ENCODE results near the gene LDLRAP1. TPM values are rescaled to one million over a fixed set of nuclear protein-coding genes. Genes with fewer than 3 reads are reported as not detected.

Gene LDLRAP1
- total RNA-seq, 1 donor from 2014 or later, result 22.3 TPM

DNA sequence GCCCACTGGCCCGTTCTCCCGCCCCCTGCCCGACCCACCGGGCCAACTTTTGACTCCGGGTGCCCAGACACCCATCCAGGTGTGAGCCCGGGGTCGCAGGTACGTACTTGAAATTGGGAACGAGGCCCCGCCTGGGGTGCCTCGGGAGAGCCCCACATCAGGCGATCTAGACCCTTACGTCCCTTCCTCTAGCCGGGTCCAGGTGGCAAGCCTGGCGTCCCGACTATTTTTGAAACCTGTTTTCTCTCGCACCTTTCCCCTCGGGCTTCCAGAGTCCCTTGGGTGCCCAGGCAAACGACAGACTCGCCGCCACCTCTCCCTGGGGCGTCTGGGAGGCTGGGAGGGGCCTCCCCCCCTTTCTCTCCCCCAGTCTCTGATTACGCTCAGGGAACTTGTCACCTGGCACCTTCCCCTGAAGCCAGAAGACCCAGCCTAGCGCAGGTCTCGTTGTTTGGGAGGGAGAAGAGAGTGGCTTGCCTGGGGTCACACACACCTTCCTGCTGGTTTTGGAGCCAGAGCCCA, 898 bp downstream of the LDLRAP1 start:
- intact Hi-C loops (cut with DNase I), result no loop called here
- H3K4me3 ChIP-seq, result peak overlapping the region; percentile 61 to 68
- DNase-seq (ENCODE audit: extremely low spot score in 2 of 2), result no peak
- H3K4me1 ChIP-seq, result peaks cover 35% of the 10 kb centered on the region
- H3K36me3 ChIP-seq, result no peaks in the 10 kb centered on the region
- peak overlapping the region; percentile 62 for H3K27ac ChIP-seq
- no peaks in the 10 kb centered on the region for H3K9me3 ChIP-seq
- TF ChIP-seq POLR2A (IDR thresholded peaks at IDR 0.05) (no peak), POLR2AphosphoS5 (IDR thresholded peaks at IDR 0.05; ENCODE audit: insufficient read depth in 1 of 2, low read depth in 1 of 2) (no peak)
- TF ChIP-seq, protein P1, sequence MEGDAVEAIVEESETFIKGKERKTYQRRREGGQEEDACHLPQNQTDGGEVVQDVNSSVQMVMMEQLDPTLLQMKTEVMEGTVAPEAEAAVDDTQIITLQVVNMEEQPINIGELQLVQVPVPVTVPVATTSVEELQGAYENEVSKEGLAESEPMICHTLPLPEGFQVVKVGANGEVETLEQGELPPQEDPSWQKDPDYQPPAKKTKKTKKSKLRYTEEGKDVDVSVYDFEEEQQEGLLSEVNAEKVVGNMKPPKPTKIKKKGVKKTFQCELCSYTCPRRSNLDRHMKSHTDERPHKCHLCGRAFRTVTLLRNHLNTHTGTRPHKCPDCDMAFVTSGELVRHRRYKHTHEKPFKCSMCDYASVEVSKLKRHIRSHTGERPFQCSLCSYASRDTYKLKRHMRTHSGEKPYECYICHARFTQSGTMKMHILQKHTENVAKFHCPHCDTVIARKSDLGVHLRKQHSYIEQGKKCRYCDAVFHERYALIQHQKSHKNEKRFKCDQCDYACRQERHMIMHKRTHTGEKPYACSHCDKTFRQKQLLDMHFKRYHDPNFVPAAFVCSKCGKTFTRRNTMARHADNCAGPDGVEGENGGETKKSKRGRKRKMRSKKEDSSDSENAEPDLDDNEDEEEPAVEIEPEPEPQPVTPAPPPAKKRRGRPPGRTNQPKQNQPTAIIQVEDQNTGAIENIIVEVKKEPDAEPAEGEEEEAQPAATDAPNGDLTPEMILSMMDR (IDR thresholded peaks at IDR 0.05), result no peak
- H3K27me3 ChIP-seq, result no peaks in the 10 kb centered on the region

DNA sequence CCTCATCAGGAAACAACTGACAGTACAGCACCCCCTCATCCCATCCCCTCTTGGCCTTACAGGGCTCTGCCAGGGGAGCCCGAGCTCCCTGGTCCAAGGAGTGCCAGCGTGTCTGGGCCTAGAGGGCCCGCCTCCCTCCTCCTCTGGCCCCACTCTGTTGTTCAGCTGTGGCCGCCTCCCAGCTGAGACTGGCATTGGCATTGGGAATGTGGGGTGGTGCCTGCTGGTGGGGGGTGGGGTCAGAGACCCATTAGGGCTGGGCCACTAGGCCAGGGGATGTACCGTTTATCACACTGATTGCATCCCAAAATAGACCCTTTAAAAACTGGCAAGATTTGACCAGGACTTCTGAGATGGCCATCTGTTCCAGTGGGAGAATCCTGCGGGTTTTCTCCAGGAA, 1.4 kb downstream of the LDLRAP1 start:
- Histone ChIP-seq H3K27ac (peak overlapping the region; percentile 62), H3K36me3 (no peaks in the 10 kb centered on the region), H3K9me3 (no peaks in the 10 kb centered on the region), H3K27me3 (no peaks in the 10 kb centered on the region), H3K4me3 (peak overlapping the region; percentile 61 to 68), H3K4me1 (peaks cover 40% of the 10 kb centered on the region)
- intact Hi-C loops (cut with DNase I), result no loop called here
- no peak for DNase-seq (ENCODE audit: extremely low spot score in 2 of 2)
- no peak for TF ChIP-seq POLR2A (IDR thresholded peaks at IDR 0.05)
- no peak for TF ChIP-seq POLR2AphosphoS5 (IDR thresholded peaks at IDR 0.05; ENCODE audit: insufficient read depth in 1 of 2, low read depth in 1 of 2)
- TF ChIP-seq, protein P1 (IDR thresholded peaks at IDR 0.05), result no peak

DNA sequence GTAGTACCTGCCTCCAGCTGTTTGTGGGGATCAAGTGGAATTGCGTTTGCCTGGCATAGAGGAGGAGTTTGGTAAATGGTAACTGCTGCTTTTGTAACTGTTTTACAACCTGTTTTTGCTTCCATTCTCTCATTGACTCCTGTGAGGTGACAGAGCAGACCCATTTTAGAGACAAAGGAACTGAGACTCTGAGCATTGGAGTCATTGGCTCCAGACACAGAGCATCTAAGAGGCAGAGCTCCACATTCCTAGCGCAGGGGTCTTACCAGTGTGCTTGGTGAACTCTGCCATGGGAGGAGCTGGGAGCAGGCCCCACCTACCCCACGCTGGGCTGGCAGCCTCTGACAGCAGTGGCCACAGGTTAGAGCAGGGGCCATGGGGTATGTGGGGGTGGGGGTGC, 2.4 kb downstream of the LDLRAP1 start:
- intact Hi-C loops (cut with DNase I), result no loop called here
- TF ChIP-seq POLR2A (IDR thresholded peaks at IDR 0.05) (no peak), POLR2AphosphoS5 (IDR thresholded peaks at IDR 0.05; ENCODE audit: insufficient read depth in 1 of 2, low read depth in 1 of 2) (no peak)
- TF ChIP-seq, protein P1 (IDR thresholded peaks at IDR 0.05), result no peak
- no peaks in the 10 kb centered on the region for H3K36me3 ChIP-seq
- no peak overlapping the region for H3K27ac ChIP-seq
- H3K27me3 ChIP-seq, result no peaks in the 10 kb centered on the region
- H3K4me3 ChIP-seq, result no peak overlapping the region
- DNase-seq (ENCODE audit: extremely low spot score in 2 of 2), result no peak
- no peaks in the 10 kb centered on the region for H3K9me3 ChIP-seq
- H3K4me1 ChIP-seq, result peaks cover 49% of the 10 kb centered on the region

DNA sequence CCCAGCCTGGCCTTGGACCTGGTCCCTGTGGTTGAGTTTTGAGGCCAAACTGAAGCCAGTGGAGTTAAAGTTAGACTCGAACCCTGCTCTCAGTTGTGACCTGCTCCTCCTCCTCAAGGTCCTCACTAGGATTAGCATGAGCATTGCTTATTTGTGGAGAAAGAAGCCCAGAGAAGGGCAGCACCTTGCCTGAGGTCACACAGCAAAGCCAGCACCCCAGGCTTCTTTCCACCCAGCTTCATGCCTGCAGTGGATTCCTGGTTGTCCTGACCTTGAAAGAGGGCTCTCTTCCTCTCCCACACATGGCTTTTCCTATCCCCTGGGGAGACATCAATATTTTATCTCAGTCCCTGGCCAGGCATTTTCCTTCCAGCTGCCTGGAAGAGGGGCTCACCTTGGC, 2.8 kb downstream of the LDLRAP1 start:
- intact Hi-C loops (cut with DNase I), result no loop called here
- H3K27me3 ChIP-seq, result no peaks in the 10 kb centered on the region
- no peak for DNase-seq (ENCODE audit: extremely low spot score in 2 of 2)
- no peak for TF ChIP-seq POLR2AphosphoS5 (IDR thresholded peaks at IDR 0.05; ENCODE audit: insufficient read depth in 1 of 2, low read depth in 1 of 2)
- TF ChIP-seq, protein P1 (IDR thresholded peaks at IDR 0.05), result no peak
- no peak for TF ChIP-seq POLR2A (IDR thresholded peaks at IDR 0.05)
- H3K36me3 ChIP-seq, result no peaks in the 10 kb centered on the region
- H3K9me3 ChIP-seq, result no peaks in the 10 kb centered on the region
- H3K4me3 ChIP-seq, result no peak overlapping the region
- H3K27ac ChIP-seq, result no peak overlapping the region
- H3K4me1 ChIP-seq, result peaks cover 50% of the 10 kb centered on the region

DNA sequence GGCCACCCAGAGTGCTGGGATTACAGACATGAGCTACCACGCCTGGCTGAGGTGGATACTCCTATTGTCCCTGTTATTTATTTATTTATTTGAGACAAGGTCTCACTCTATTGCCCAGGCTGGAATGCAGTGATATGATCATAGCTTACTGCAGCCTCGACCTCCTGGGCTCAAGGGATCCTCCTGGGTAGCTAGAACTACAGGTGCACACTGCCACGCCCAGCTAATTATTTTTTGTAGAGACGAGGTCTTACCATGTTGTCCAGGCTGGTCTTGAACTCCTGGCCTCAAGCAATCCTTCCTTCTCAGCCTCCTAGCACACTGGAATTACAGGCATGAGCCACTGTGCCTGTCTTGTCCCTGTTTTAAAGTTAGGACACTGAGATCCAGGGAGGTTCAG, 5.2 kb downstream of the LDLRAP1 start:
- H3K36me3 ChIP-seq, result no peaks in the 10 kb centered on the region
- intact Hi-C loops (cut with DNase I), result no loop called here
- H3K27ac ChIP-seq, result no peak overlapping the region
- H3K4me1 ChIP-seq, result peaks cover 66% of the 10 kb centered on the region
- no peaks in the 10 kb centered on the region for H3K27me3 ChIP-seq
- H3K4me3 ChIP-seq, result no peak overlapping the region
- DNase-seq (ENCODE audit: extremely low spot score in 2 of 2), result no peak
- TF ChIP-seq POLR2A (IDR thresholded peaks at IDR 0.05) (no peak), POLR2AphosphoS5 (IDR thresholded peaks at IDR 0.05; ENCODE audit: insufficient read depth in 1 of 2, low read depth in 1 of 2) (no peak)
- H3K9me3 ChIP-seq, result no peaks in the 10 kb centered on the region

Data from vagina (tissue), 2 donors.